B cell (primary cell): Measurements from ENCODE around the gene ABHD5. TPM values are rescaled to one million over a fixed set of nuclear protein-coding genes. Genes with fewer than 3 reads are reported as not detected.

Experiments
- ATAC-seq: fragments of 200-7000 bp; cut with Tn5 transposase; one replicate; pipeline ENCODE4 v1.10.0; 2021; ENCODE audit warnings: low read depth, mild to moderate bottlenecking, moderate number of reproducible peaks, moderate library complexity
- CTCF ChIA-PET: fragments of 350-600 bp; sonication (Branson Sonifier 250); formaldehyde crosslinking; loops from one replicate; lab custom pipeline; 2021; ENCODE audit warnings: antibody characterized with exemption, inconsistent platforms; lab: Charles Lee
- POLR2A ChIA-PET: fragments of 350-600 bp; sonication (Branson Sonifier 250); formaldehyde crosslinking; loops from one replicate; lab custom pipeline; 2021; ENCODE audit warnings: antibody characterized with exemption; lab: Charles Lee
- DNase-seq: peaks from one replicate; pipeline ENCODE4 v3.0.0; 2013
- H2AFZ ChIP-seq: 2 replicates; pipeline ENCODE4 v1.6.1; 2012; ENCODE audit warnings: mild to moderate bottlenecking, low read depth, low read length; ENCODE audit not compliant: insufficient read depth, poor library complexity, severe bottlenecking
- H3K27ac ChIP-seq, 2 donors: 1 replicate in 1 of 2; 2 replicates in 1 of 2; pipeline ENCODE4 v1.5.1; 2012 to 2013; ENCODE audit warnings: low read length in 2 of 2, mild to moderate bottlenecking in 2 of 2, moderate library complexity in 1 of 2
- H3K27me3 ChIP-seq, 4 experiments: fragments of 200-600 bp in 1 of 4; sonication (generic) in 1 of 4; replicated peaks in 1 of 4; 1 replicate in 2 of 4; 2 replicates in 2 of 4; pipeline versions ENCODE4 v1.6.1 to v1.7.0; 2013 to 2016; ENCODE audit warnings: low read length in 3 of 4, mild to moderate bottlenecking in 2 of 4, mixed read lengths in 1 of 4, moderate library complexity in 1 of 4; ENCODE audit not compliant: insufficient read depth in 4 of 4, control insufficient read depth in 3 of 4; ENCODE audit errors: control extremely low read depth in 1 of 4
- H3K36me3 ChIP-seq, 2 experiments: replicated peaks in 1 of 2; 1 replicate in 1 of 2; 2 replicates in 1 of 2; pipeline versions ENCODE4 v1.6.1 to v1.7.1; 2013; ENCODE audit warnings: low read length in 1 of 2; ENCODE audit not compliant: insufficient read depth in 2 of 2, control insufficient read depth in 1 of 2; ENCODE audit errors: control extremely low read depth in 1 of 2, extremely low read depth in 1 of 2
- H3K4me1 ChIP-seq, 2 donors: fragments of 200-600 bp in 1 of 2; sonication (generic) in 1 of 2; 1 replicate in 1 of 2; 2 replicates in 1 of 2; pipeline versions ENCODE4 v1.5.1 to v1.6.1; 2013 to 2017; ENCODE audit warnings: low read length in 2 of 2; ENCODE audit not compliant: control insufficient read depth in 2 of 2, insufficient read depth in 2 of 2
- H3K4me2 ChIP-seq: replicated peaks from 2 replicates; pipeline ENCODE3; 2012; ENCODE audit warnings: mild to moderate bottlenecking, low read depth, low read length; ENCODE audit not compliant: poor library complexity, severe bottlenecking
- H3K4me3 ChIP-seq, 5 experiments: fragments of 200-600 bp in 1 of 5; sonication (generic) in 1 of 5; 1 replicate in 3 of 5; 2 replicates in 2 of 5; pipeline versions ENCODE4 v1.5.1 to v1.7.0; 2011 to 2016; ENCODE audit warnings: low read length in 4 of 5, mild to moderate bottlenecking in 4 of 5, low read depth in 2 of 5, control low read depth in 1 of 5, moderate library complexity in 1 of 5; ENCODE audit not compliant: insufficient read depth in 1 of 5; ENCODE audit errors: control extremely low read depth in 1 of 5, extremely low read depth in 1 of 5
- H3K79me2 ChIP-seq: fragments of 200-600 bp; sonication (generic); one replicate; pipeline ENCODE4 v1.6.0; 2016; ENCODE audit warnings: low read length; ENCODE audit not compliant: control insufficient read depth, insufficient read depth
- H3K9ac ChIP-seq: fragments of 200-600 bp; sonication (generic); 2 replicates; pipeline ENCODE4 v1.6.1; 2017; ENCODE audit warnings: mild to moderate bottlenecking, low read length, moderate library complexity
- H3K9me3 ChIP-seq, 3 donors: one replicate each; pipeline versions ENCODE4 v1.6.1 to v1.7.1; 2013; ENCODE audit warnings: low read length in 2 of 3; ENCODE audit not compliant: control insufficient read depth in 2 of 3, insufficient read depth in 1 of 3; ENCODE audit errors: control extremely low read depth in 1 of 3
- H4K20me1 ChIP-seq: 2 replicates; pipeline ENCODE4 v1.6.0; 2012; ENCODE audit warnings: mild to moderate bottlenecking, low read length; ENCODE audit not compliant: insufficient read depth, control insufficient read depth, poor library complexity, severe bottlenecking
- H3K27ac Mint-ChIP-seq: one replicate; pipeline ENCODE4 v1.8.0; 2021; ENCODE audit warnings: mixed read lengths
- H3K27me3 Mint-ChIP-seq: one replicate; pipeline ENCODE4 v1.8.0; 2021; ENCODE audit warnings: mixed read lengths
- H3K4me1 Mint-ChIP-seq: one replicate; pipeline ENCODE4 v1.8.0; 2021; ENCODE audit warnings: mixed read lengths
- H3K4me3 Mint-ChIP-seq: one replicate; pipeline ENCODE4 v1.8.0; 2021; ENCODE audit warnings: mixed read lengths
- H3K9me3 Mint-ChIP-seq: one replicate; pipeline ENCODE4 v1.8.0; 2022; ENCODE audit warnings: mixed read lengths; ENCODE audit not compliant: insufficient read depth
- EZH2 ChIP-seq: IDR thresholded peaks from 2 replicates; pipeline ENCODE4 v1.6.1; 2012; ENCODE audit warnings: borderline replicate concordance, low read depth, mild to moderate bottlenecking, moderate library complexity, low read length; ENCODE audit not compliant: insufficient read depth, poor library complexity, severe bottlenecking
- WGBS: methylation state at CpG from one replicate; pipeline ENCODE4 v1.1.5; 2013; ENCODE audit warnings: missing lambda C conversion rate; ENCODE audit not compliant: insufficient coverage; 5-methylcytosine and 5-hydroxymethylcytosine counted together
- intact Hi-C: fragments of 100-400 bp; cut with micrococcal nuclease; formaldehyde crosslinking; loops from one replicate; pipeline ENCODE4 v1.10.0; 2022
- polyA minus RNA-seq: library from RNA; depleted of rRNA, polyadenylated mRNA; stranded (reverse); fragments of >200 nt; gene quantifications from 2 replicates; pipeline ENCODE4 v1.2.3, GENCODE V29; 2012
- polyA plus RNA-seq: library from polyadenylated mRNA; depleted of rRNA; stranded (reverse); fragments of >200 nt; gene quantifications from 2 replicates; pipeline ENCODE4 v1.2.3, GENCODE V29; 2012
- total RNA-seq, 2 donors: library from RNA; stranded (reverse); fragments of 120-200 nt in 1 of 2; gene quantifications; 1 replicate in 1 of 2; 2 replicates in 1 of 2; pipeline versions ENCODE4 v1.2.3 to v1.2.4, GENCODE V29; 2013 to 2022
- TF ChIP-seq, protein P1 (sequence below): fragments of 200-600 bp; IDR thresholded peaks from one replicate; pipeline ENCODE4 v1.8.0; 2022; ENCODE audit warnings: antibody characterized with exemption, mild to moderate bottlenecking

ABHD5 gene
- total RNA-seq, result 11.0 and 12.1 TPM in 2 replicates
- 8.0 TPM for total RNA-seq (2013)
- polyA plus RNA-seq, result 4.7 and 5.8 TPM in 2 replicates
- 5.6 and 8.3 TPM in 2 replicates for polyA minus RNA-seq

DNA sequence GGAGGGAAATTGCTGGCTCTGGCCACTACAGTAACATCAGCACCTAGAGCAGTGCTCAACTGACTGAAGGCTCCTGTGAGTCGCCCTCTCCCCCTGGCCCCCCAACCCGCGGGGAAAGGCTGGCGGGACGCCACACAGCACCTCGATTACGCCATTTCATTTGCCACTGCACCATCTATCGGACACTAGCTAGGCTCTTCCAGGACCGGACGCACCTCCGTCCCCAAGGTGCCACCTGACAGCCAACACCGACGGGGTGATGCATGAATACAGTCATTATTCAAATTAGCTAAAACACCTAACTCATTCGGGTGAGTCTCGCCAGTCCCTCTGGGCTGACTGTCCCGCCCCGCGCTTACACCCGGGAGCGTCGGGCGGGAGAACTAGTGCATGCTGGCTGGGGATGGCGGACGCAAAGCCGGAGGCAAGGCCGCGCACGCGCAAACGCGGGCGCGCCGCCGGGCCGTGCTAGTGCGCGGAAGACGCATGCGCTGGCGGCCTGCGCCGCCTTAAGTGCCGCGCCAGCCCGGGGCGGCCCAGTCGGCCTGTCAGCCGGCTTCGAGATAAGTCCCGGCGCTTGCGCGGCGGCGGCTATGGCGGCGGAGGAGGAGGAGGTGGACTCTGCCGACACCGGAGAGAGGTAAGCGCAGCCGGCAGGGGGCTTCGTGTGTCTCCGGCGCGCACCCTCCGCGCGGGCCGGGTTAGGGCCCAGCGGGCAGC is at the start of gene ABHD5:
Gene ABHD5 (plus strand): TSS at position 539 of the 720 bp plus-strand sequence. CDS start 55 bp downstream, at position 594.
- Histone ChIP-seq H3K79me2 (peaks cover 10% of the 10 kb centered on the region), H3K9me3 (no peaks in the 10 kb centered on the region), H3K27ac (peak within 1 kb of the TSS; percentile 58 to 87), H3K36me3 (no peaks in the 10 kb centered on the region), H3K27me3 (no peaks in the 10 kb centered on the region), H4K20me1 (no peaks in the 10 kb centered on the region), H3K4me1 (peaks cover 5 to 21% of the 10 kb centered on the region in 2 donors), H3K9ac (peak within 1 kb of the TSS; percentile 80), H3K4me2 (peak within 1 kb of the TSS; percentile 92), H2AFZ (peak within 1 kb of the TSS; percentile 100), H3K4me3 (peak within 1 kb of the TSS; percentile 58 to 86 (median 83))
- ATAC-seq (peak; percentile 82), DNase-seq (peak; percentile 98)
- H3K4me1 Mint-ChIP-seq, result peaks cover 27% of the 10 kb centered on the region
- intact Hi-C loops, result loop anchor here (1.0 to 5.0 kb wide), 6 partner anchors 68 to 1188 kb away; partner anchors contain the start of genes ANO10, POMGNT2, TMEM42 and VIPR1
- H3K27me3 Mint-ChIP-seq, result no peaks in the 10 kb centered on the region
- WGBS, result under 1% methylated on average over 71 of the region's 71 CpGs
- ChIA-PET CTCF (interaction anchor here (1.0 kb wide), 1 partner anchor 69 kb away, joined by 3 read pairs; the partner anchor contains the start of gene ANO10), POLR2A (interaction anchor here (0.7 to 1.4 kb wide), 4 partner anchors 9 to 1090 kb away, joined by 3 to 9 read pairs (median 5); partner anchors contain the start of genes ANO10 and NKTR)
- peak within 1 kb of the TSS; percentile 98 for H3K27ac Mint-ChIP-seq
- TF ChIP-seq, protein P1, sequence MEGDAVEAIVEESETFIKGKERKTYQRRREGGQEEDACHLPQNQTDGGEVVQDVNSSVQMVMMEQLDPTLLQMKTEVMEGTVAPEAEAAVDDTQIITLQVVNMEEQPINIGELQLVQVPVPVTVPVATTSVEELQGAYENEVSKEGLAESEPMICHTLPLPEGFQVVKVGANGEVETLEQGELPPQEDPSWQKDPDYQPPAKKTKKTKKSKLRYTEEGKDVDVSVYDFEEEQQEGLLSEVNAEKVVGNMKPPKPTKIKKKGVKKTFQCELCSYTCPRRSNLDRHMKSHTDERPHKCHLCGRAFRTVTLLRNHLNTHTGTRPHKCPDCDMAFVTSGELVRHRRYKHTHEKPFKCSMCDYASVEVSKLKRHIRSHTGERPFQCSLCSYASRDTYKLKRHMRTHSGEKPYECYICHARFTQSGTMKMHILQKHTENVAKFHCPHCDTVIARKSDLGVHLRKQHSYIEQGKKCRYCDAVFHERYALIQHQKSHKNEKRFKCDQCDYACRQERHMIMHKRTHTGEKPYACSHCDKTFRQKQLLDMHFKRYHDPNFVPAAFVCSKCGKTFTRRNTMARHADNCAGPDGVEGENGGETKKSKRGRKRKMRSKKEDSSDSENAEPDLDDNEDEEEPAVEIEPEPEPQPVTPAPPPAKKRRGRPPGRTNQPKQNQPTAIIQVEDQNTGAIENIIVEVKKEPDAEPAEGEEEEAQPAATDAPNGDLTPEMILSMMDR, result peak; percentile 39
- no peak for TF ChIP-seq EZH2
- peak within 1 kb of the TSS; percentile 98 for H3K4me3 Mint-ChIP-seq
- H3K9me3 Mint-ChIP-seq, result no peaks in the 10 kb centered on the region
